GM12865 (cell line): ENCODE measurements around the gene LUC7L3.

Experiments used
- DNase-seq: peaks from one replicate; pipeline ENCODE4 v3.0.0; 2010; ENCODE audit warnings: low read depth
- H3K4me3 ChIP-seq: 2 replicates; pipeline ENCODE4 v1.5.1; 2011; ENCODE audit warnings: mild to moderate bottlenecking, low read depth, low read length, control low read depth
- CTCF ChIP-seq: IDR thresholded peaks from 2 replicates; pipeline ENCODE4 v1.5.1; 2011; ENCODE audit warnings: low read length, control low read depth, low read depth, inconsistent platforms; ENCODE audit not compliant: insufficient read depth; ENCODE audit errors: missing control alignments

LUC7L3 gene

GRCh38 chr17:50763716-50764475 lies 44.5 kb downstream of the LUC7L3 start:
- TF ChIP-seq CTCF, result no peak
- DNase-seq, result no peak
- no peak overlapping the region for H3K4me3 ChIP-seq

GRCh38 chr17:50764734-50765149 lies 45.3 kb downstream of the LUC7L3 start:
- H3K4me3 ChIP-seq, result no peak overlapping the region
- no peak for TF ChIP-seq CTCF
- DNase-seq, result no peak

GRCh38 chr17:50765454-50766221 lies 46.2 kb downstream of the LUC7L3 start:
- DNase-seq, result peak; percentile 73
- no peak for TF ChIP-seq CTCF
- H3K4me3 ChIP-seq, result no peak overlapping the region

- peak; percentile 31 for DNase-seq
- no peak overlapping the region for H3K4me3 ChIP-seq
- TF ChIP-seq CTCF, result no peak
Observed at GRCh38 chr17:50766222-50767023, 47.0 kb downstream of the LUC7L3 start.

- no peak for TF ChIP-seq CTCF
- no peak for DNase-seq
- no peak overlapping the region for H3K4me3 ChIP-seq
Observed at GRCh38 chr17:50767030-50767429, 47.6 kb downstream of the LUC7L3 start.

GRCh38 chr17:50767446-50767845 lies 48.0 kb downstream of the LUC7L3 start, which contains the start of gene ANKRD40CL:
TSS of gene ANKRD40CL (minus strand) at chr17:50767518. CDS start at chr17:50766913, 605 bp downstream.
- no peak within 1 kb of the TSS for H3K4me3 ChIP-seq
- TF ChIP-seq CTCF, result no peak
- DNase-seq, result no peak
